ENCODE results near the gene NEK9.

Gene NEK9

GRCh38 chr14:75067212-75067611 lies 59.6 kb downstream of the NEK9 start:
- DNase-seq (ENCODE audit: low spot score), result no peak

- DNase-seq (ENCODE audit: low spot score), result no peak
Measured at GRCh38 chr14:75066691-75067090, 60.2 kb downstream of the NEK9 start.

GRCh38 chr14:75064205-75064567 lies 62.7 kb downstream of the NEK9 start:
- no peak for DNase-seq (ENCODE audit: low spot score)

- peak; percentile 95 for DNase-seq (ENCODE audit: low spot score)
Measured at GRCh38 chr14:75063491-75064204, 63.2 kb downstream of the NEK9 start, which contains the start of gene ACYP1. Gene ACYP1 (minus strand): TSS chr14:75064024. CDS start chr14:75063553, 471 bp downstream.

GRCh38 chr14:75063013-75063412 lies 63.8 kb downstream of the NEK9 start:
- DNase-seq (ENCODE audit: low spot score), result no peak

- no peak for DNase-seq (ENCODE audit: low spot score)
Measured at GRCh38 chr14:75060420-75060819, 66.4 kb downstream of the NEK9 start.

- no peak for DNase-seq (ENCODE audit: low spot score)
Measured at GRCh38 chr14:75059642-75060041, 67.2 kb downstream of the NEK9 start.

GRCh38 chr14:75054421-75054820 lies 72.4 kb downstream of the NEK9 start:
- DNase-seq (ENCODE audit: low spot score), result no peak

- no peak for DNase-seq (ENCODE audit: low spot score)
Measured at GRCh38 chr14:75053396-75054291, 73.2 kb downstream of the NEK9 start.

- DNase-seq (ENCODE audit: low spot score), result no peak
Measured at GRCh38 chr14:75051556-75051899, 75.3 kb downstream of the NEK9 start.

- peak; percentile 91 for DNase-seq (ENCODE audit: low spot score)
Measured at GRCh38 chr14:75050852-75051555, 75.8 kb downstream of the NEK9 start, which contains the start of gene MLH3. Gene MLH3 (minus strand): TSS chr14:75051467. CDS start chr14:75049655, 1,812 bp downstream.

GRCh38 chr14:75049731-75050201 lies 77.1 kb downstream of the NEK9 start:
- no peak for DNase-seq (ENCODE audit: low spot score)

GRCh38 chr14:75049136-75049535 lies 77.7 kb downstream of the NEK9 start:
- DNase-seq (ENCODE audit: low spot score), result no peak

- DNase-seq (ENCODE audit: low spot score), result no peak
Measured at GRCh38 chr14:75048101-75048500, 78.7 kb downstream of the NEK9 start.

GRCh38 chr14:75047506-75047905 lies 79.3 kb downstream of the NEK9 start:
- no peak for DNase-seq (ENCODE audit: low spot score)

- DNase-seq (ENCODE audit: low spot score), result no peak
Measured at GRCh38 chr14:75046899-75047298, 79.9 kb downstream of the NEK9 start.

GRCh38 chr14:75046275-75046674 lies 80.6 kb downstream of the NEK9 start:
- DNase-seq (ENCODE audit: low spot score), result no peak

GRCh38 chr14:75044752-75045151 lies 82.1 kb downstream of the NEK9 start:
- no peak for DNase-seq (ENCODE audit: low spot score)

GRCh38 chr14:75044322-75044721 lies 82.5 kb downstream of the NEK9 start:
- DNase-seq (ENCODE audit: low spot score), result no peak

- no peak for DNase-seq (ENCODE audit: low spot score)
Measured at GRCh38 chr14:75042035-75042434, 84.8 kb downstream of the NEK9 start.

GRCh38 chr14:75041613-75042012 lies 85.2 kb downstream of the NEK9 start:
- DNase-seq (ENCODE audit: low spot score), result no peak

- DNase-seq (ENCODE audit: low spot score), result no peak
Measured at GRCh38 chr14:75040959-75041358, 85.9 kb downstream of the NEK9 start.
